Left lung (tissue), 10 donors: ENCODE results near the gene TGM4. TPM values are rescaled to one million over a fixed set of nuclear protein-coding genes. Genes with fewer than 3 reads are reported as not detected.

Experiments used
- ATAC-seq: fragments of 200-7000 bp; cut with Tn5 transposase; one replicate; pipeline ENCODE4 v1.9.1; 2020; ENCODE audit warnings: moderate library complexity
- DNase-seq, 4 donors: peaks; one replicate each; pipeline ENCODE4 v3.0.0-alpha.2; 2013 to 2020
- H3K27ac ChIP-seq, 2 donors: fragments of 200-600 bp; sonication (generic) in 1 of 2; one replicate each; pipeline versions ENCODE4 v1.5.0 to v1.8.0; 2020 to 2021
- H3K27me3 ChIP-seq, 2 donors: fragments of 200-600 bp; sonication (generic) in 1 of 2; one replicate each; pipeline versions ENCODE4 v1.5.0 to v1.8.0; 2020 to 2021
- H3K36me3 ChIP-seq, 2 donors: fragments of 200-600 bp; sonication (generic) in 1 of 2; one replicate each; pipeline versions ENCODE4 v1.5.0 to v1.8.0; 2020 to 2021
- H3K4me1 ChIP-seq, 2 donors: fragments of 200-600 bp; one replicate each; pipeline ENCODE4 v1.8.0; 2021
- H3K4me3 ChIP-seq, 2 donors: fragments of 200-600 bp; sonication (generic) in 1 of 2; one replicate each; pipeline versions ENCODE4 v1.5.0 to v1.8.0; 2020 to 2021; ENCODE audit warnings: mild to moderate bottlenecking in 1 of 2
- H3K9me3 ChIP-seq, 2 donors: fragments of 200-600 bp; sonication (generic) in 1 of 2; one replicate each; pipeline versions ENCODE4 v1.5.0 to v1.8.0; 2020 to 2021
- intact Hi-C, 2 donors: fragments of 100-400 bp; cut with DNase I; formaldehyde crosslinking; loops; one replicate each; pipeline versions ENCODE4 v1.11.2 to v1.14.2; 2022
- polyA plus RNA-seq, 6 donors: library from polyadenylated mRNA; unstranded; fragments of 120-200 nt; gene quantifications; one replicate each; pipeline ENCODE4 v1.2.1, GENCODE V29; 2013; ENCODE audit not compliant: insufficient read length in 6 of 6
- total RNA-seq, 2 donors: library from RNA; stranded (reverse); fragmentation: NEBNext Ultra II Directional; extraction: Animal tissue kit (Norgen Biotek cat#: 25700); gene quantifications; one replicate each; pipeline ENCODE4 v1.2.1, GENCODE V29; 2021
- TF ChIP-seq, protein P1 (sequence below), 2 donors: fragments of 200-600 bp; sonication (generic) in 1 of 2; IDR thresholded peaks; one replicate each; pipeline versions ENCODE4 v1.5.0 to v1.8.0; 2021; ENCODE audit warnings: antibody characterized with exemption in 2 of 2
- donor health status: DM: no; HTN: yes; CAD: no.
- donor health status: DM: no; HTN: no; CAD: no.

TGM4 gene
- total and polyA plus RNA-seq, 8 donors: 0.06 to 0.14 (median 0.06) TPM; not detected in 3

DNA sequence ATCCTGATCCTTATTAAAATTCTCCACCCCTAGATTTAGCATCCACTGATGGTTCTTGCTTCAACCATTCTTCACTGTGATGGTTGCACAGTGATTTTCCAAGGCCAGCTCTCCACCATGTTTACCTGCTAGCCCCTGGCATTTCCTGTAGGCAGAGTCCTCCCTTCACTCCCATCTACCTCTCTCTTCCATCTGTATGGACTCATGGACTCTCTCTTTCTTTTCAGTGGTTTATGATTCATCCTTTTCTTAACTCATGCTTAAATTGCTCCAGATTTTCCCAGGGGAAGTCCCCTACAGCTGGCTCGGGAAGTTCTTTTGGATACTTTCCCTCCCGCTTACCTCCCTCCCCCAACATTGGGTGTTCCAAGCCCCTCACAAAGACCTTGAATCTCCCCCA lies 18.7 kb downstream of the TGM4 start:
- TF ChIP-seq, protein P1, sequence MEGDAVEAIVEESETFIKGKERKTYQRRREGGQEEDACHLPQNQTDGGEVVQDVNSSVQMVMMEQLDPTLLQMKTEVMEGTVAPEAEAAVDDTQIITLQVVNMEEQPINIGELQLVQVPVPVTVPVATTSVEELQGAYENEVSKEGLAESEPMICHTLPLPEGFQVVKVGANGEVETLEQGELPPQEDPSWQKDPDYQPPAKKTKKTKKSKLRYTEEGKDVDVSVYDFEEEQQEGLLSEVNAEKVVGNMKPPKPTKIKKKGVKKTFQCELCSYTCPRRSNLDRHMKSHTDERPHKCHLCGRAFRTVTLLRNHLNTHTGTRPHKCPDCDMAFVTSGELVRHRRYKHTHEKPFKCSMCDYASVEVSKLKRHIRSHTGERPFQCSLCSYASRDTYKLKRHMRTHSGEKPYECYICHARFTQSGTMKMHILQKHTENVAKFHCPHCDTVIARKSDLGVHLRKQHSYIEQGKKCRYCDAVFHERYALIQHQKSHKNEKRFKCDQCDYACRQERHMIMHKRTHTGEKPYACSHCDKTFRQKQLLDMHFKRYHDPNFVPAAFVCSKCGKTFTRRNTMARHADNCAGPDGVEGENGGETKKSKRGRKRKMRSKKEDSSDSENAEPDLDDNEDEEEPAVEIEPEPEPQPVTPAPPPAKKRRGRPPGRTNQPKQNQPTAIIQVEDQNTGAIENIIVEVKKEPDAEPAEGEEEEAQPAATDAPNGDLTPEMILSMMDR (IDR thresholded peaks at IDR 0.05): no peak
- DNase-seq (no peak), ATAC-seq (no peak)
- Histone ChIP-seq H3K4me1 (no peaks in the 10 kb centered on the region), H3K9me3 (no peaks in the 10 kb centered on the region), H3K27ac (no peak overlapping the region), H3K4me3 (no peak overlapping the region), H3K27me3 (no peaks in the 10 kb centered on the region), H3K36me3 (no peaks in the 10 kb centered on the region)
- intact Hi-C loops: no loop called here

- H3K4me1 ChIP-seq: no peaks in the 10 kb centered on the region
- no peaks in the 10 kb centered on the region for H3K36me3 ChIP-seq
- H3K27me3 ChIP-seq: peaks cover 0 to 13% of the 10 kb centered on the region in 2 donors
- H3K9me3 ChIP-seq: no peaks in the 10 kb centered on the region
- ATAC-seq: no peak
- no peak overlapping the region for H3K27ac ChIP-seq
- H3K4me3 ChIP-seq: no peak overlapping the region
- DNase-seq: no peak
- TF ChIP-seq, protein P1 (IDR thresholded peaks at IDR 0.05): no peak
- intact Hi-C loops: no loop called here
Measured at GRCh38 chr3:44894485-44894884, 20.1 kb downstream of the TGM4 start.

- H3K27me3 ChIP-seq: peaks cover 0 to 27% of the 10 kb centered on the region in 2 donors
- H3K4me3 ChIP-seq: no peak overlapping the region
- TF ChIP-seq, protein P1 (IDR thresholded peaks at IDR 0.05): no peak
- intact Hi-C loops: no loop called here
- no peaks in the 10 kb centered on the region for H3K4me1 ChIP-seq
- no peaks in the 10 kb centered on the region for H3K9me3 ChIP-seq
- DNase-seq (no peak), ATAC-seq (no peak)
- H3K36me3 ChIP-seq: no peaks in the 10 kb centered on the region
- H3K27ac ChIP-seq: no peak overlapping the region
Measured at GRCh38 chr3:44896440-44896839, 22.0 kb downstream of the TGM4 start.

DNA sequence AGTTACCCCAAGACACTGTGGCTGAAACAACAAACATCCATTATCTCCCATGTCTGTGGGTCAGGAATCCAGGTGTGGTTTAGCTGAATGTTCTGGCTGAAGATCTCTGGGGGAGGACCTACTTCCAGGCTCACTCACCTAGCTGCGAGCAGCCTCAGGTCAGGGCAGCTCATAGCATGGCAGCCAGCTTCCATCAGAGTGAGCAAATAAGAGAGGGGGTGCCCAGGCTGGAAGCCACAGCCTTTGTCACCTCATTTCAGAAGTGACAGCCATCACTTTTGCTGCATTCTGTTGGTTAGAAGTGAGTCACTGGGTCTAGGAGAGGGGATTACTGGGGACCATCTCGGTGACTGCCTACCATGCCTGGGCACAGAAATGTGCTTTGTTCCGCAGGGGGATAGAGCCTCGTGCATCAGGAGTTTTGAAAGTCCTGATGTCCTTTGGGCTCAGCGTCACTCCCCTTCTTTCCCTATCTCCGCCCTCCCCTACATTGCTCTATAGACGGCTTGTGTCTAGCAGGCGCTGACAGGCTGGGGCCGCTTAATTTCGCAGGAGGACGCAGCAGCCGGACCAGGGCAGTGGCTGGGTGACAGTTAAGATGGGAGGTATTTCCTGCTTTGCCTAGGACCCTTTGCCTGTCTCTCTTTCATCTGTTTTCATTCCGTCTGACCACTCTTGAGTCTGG lies 25.4 kb downstream of the TGM4 start:
- H3K9me3 ChIP-seq: no peaks in the 10 kb centered on the region
- DNase-seq: no peak
- H3K4me1 ChIP-seq: no peaks in the 10 kb centered on the region
- intact Hi-C loops: no loop called here
- no peaks in the 10 kb centered on the region for H3K36me3 ChIP-seq
- TF ChIP-seq, protein P1 (IDR thresholded peaks at IDR 0.05): no peak
- ATAC-seq: no peak
- no peak overlapping the region for H3K27ac ChIP-seq
- H3K4me3 ChIP-seq: no peak overlapping the region
- H3K27me3 ChIP-seq: peaks cover 0 to 27% of the 10 kb centered on the region in 2 donors

DNA sequence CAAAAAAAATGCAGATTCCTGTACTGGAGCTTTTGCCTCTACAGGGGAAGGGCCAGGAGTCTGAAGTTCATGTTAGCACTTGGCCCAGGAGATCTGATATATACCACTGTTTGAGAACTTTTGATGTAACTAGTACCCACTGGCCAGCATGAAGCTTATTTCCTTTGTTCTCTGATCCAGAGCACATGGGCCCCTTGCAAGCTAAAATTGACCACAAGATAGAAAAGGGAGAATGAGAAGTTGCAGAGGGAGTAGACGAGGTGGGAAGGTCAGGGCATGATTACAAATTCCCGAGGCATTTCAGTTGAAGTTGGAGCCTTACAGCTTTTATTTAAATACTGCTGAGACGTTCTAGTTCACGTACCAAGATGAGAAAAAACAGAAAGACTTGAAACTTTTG lies 28.2 kb downstream of the TGM4 start:
- H3K4me1 ChIP-seq: no peaks in the 10 kb centered on the region
- no peak for ATAC-seq
- TF ChIP-seq, protein P1 (IDR thresholded peaks at IDR 0.05): no peak
- no peak for DNase-seq
- no peaks in the 10 kb centered on the region for H3K36me3 ChIP-seq
- no peaks in the 10 kb centered on the region for H3K9me3 ChIP-seq
- no peak overlapping the region for H3K27ac ChIP-seq
- intact Hi-C loops: no loop called here
- H3K27me3 ChIP-seq: peaks cover 0 to 27% of the 10 kb centered on the region in 2 donors
- no peak overlapping the region for H3K4me3 ChIP-seq
